Mesodermal cell (in vitro differentiated cells): ENCODE data around the gene TMEM220.

Experiments
- H3K27ac ChIP-seq: 2 replicates; pipeline ENCODE4 v1.7.0; 2013; ENCODE audit warnings: mild to moderate bottlenecking, low read depth, low read length, moderate library complexity; ENCODE audit not compliant: severe bottlenecking
- H3K36me3 ChIP-seq: 2 replicates; pipeline ENCODE4 v1.7.1; 2013; ENCODE audit warnings: mild to moderate bottlenecking, low read length, moderate library complexity; ENCODE audit not compliant: control insufficient read depth, insufficient read depth
- H3K4me1 ChIP-seq: one replicate; pipeline ENCODE4 v1.7.1; 2013; ENCODE audit warnings: mild to moderate bottlenecking, low read length; ENCODE audit not compliant: insufficient read depth, control insufficient read depth, poor library complexity, severe bottlenecking
- H3K4me3 ChIP-seq: 2 replicates; pipeline ENCODE4 v1.7.0; 2013; ENCODE audit warnings: low read length, control low read depth, mild to moderate bottlenecking; ENCODE audit not compliant: insufficient read depth, poor library complexity, severe bottlenecking; ENCODE audit errors: extremely low read depth
- H3K9me3 ChIP-seq: 2 replicates; pipeline ENCODE4 v1.7.1; 2013; ENCODE audit warnings: mild to moderate bottlenecking, low read length, moderate library complexity; ENCODE audit not compliant: control insufficient read depth
- WGBS, 2 experiments: methylation state at CpG; one replicate each; pipeline ENCODE4 v1.1.5; 2013; ENCODE audit warnings: missing lambda C conversion rate in 2 of 2; ENCODE audit not compliant: insufficient coverage in 2 of 2; 5-methylcytosine and 5-hydroxymethylcytosine counted together

TMEM220 gene

DNA sequence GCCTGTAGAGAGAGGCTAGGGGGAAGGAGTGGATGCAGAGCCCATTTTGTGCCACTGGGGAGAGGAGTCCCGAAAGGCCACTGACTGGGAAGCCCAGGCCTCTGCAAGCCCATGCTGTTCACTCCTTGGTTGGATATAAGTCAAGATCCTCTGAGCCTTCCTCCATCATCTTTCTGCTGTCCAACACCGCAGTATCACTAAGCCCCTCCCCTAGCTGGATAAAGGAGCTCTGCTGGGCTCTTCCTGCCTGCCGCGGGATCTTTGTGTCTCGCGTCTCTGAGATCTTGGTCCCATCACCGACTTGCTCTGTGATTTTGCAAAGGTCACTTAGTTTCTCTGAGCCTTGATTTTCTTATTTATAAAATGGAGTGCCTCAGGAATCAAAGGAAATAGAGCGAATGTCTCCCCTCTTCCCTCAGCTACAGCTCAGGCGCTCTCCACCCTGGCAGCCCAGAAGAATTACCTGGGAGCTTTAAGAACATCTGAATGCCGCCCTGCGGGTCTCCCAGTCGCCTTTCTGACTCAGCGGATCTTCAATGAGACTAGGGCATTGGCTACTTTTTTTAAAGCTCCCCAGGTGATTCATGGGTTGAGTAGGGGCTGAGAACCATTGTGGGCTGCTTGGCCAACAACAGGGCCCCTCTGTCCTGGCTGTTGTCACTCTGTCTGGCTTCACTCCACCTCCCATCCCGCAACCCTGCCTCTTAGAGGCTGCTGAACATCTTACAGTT lies 25.2 kb upstream of the TMEM220 start:
- Histone ChIP-seq H3K4me3 (no peak overlapping the region), H3K4me1 (peaks cover 5% of the 10 kb centered on the region), H3K9me3 (no peaks in the 10 kb centered on the region), H3K27ac (no peak overlapping the region), H3K36me3 (no peaks in the 10 kb centered on the region)
- 14 to 15% methylated on average over 8 to 11 of the region's 14 CpGs for WGBS, 2 experiments

DNA sequence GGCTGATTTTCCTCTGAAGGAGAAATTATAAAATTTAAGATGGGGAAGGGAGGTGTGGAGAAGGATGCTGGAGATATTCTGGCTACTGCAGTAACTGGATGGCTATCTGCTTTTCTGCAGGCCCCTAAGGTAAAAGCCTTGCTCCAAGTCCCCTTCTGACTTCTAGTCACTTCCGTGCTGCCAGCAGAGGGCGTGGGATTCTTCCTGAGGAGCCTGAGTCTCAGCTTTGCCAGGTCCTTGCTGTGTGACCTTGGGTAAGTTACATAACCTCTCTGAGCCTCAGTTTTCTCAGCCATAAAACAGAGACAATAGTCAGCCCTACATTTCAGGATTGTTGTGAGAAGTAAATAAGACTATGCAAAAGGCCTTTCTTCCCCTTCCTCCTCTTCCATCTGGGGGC lies 24.3 kb upstream of the TMEM220 start:
- H3K36me3 ChIP-seq: no peaks in the 10 kb centered on the region
- 14% methylated on average over 2 of the region's 2 CpGs for WGBS, 2 experiments
- no peaks in the 10 kb centered on the region for H3K9me3 ChIP-seq
- H3K4me1 ChIP-seq: peaks cover 5% of the 10 kb centered on the region
- no peak overlapping the region for H3K4me3 ChIP-seq
- H3K27ac ChIP-seq: no peak overlapping the region

DNA sequence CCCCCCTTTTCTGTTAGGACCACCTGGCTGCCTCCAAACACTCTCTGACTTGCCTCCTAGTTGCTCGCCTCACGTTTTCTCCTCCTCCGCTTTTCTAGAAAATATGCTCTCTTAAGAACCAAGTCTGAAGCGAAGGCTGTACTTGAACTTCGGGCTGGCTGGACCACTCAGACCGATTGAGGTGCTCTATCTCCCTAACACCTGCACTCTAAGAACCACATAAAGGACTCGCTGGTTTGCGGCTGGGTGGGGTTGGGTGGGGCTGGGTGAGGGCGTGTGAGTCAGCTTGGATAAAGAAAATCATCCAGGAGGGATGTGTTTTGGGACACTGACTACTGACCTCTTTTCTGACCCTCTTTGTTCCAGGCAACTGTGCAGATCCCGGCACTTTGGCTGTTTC lies 22.9 kb upstream of the TMEM220 start:
- H3K27ac ChIP-seq: no peak overlapping the region
- no peaks in the 10 kb centered on the region for H3K9me3 ChIP-seq
- H3K4me3 ChIP-seq: no peak overlapping the region
- 85 to 92% methylated on average over 4 to 5 of the region's 10 CpGs for WGBS, 2 experiments
- peaks cover 5% of the 10 kb centered on the region for H3K4me1 ChIP-seq
- H3K36me3 ChIP-seq: no peaks in the 10 kb centered on the region

DNA sequence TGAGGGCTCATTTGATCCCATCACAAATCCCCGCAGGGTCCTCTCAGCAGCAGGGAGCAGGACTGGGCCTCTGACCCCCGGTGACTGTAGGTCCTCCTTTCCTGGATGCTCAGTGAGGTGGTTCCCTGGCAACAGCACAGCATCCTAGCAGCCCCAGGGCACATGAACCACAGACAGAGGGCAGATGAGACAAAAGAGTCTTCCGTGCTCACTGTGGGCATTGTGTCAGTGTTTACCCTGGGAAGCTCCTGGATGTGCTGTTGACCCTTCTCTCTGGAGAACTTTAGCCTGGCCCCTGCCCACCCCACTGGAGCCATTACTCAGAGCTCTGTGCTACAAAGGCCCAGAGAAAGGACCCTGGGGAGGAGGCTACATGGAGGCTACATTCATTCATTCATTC lies 21.7 kb upstream of the TMEM220 start:
- no peak overlapping the region for H3K27ac ChIP-seq
- no peaks in the 10 kb centered on the region for H3K36me3 ChIP-seq
- peaks cover 5% of the 10 kb centered on the region for H3K4me1 ChIP-seq
- no peak overlapping the region for H3K4me3 ChIP-seq
- 72 to 81% methylated on average over 3 of the region's 3 CpGs for WGBS, 2 experiments
- no peaks in the 10 kb centered on the region for H3K9me3 ChIP-seq

DNA sequence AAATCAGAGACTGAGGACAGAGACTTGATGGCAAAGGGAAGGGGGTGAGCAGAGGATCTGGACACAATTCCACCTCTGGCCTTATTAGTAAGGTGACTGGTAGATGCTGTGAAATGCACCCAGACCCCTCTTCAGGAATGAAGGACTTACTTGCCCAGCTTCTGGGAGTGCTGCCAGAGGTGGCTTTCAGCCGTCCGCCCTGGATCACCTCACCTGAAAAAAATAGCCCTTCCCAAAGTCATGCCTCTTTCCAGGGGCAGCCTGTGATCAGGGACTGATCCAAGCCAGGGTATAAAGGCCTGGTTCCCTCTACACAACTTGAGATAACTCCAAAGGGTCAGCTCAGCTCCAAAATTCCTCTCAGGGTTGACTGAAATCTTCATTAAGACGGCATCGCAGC lies 20.4 kb upstream of the TMEM220 start:
- Histone ChIP-seq H3K9me3 (no peaks in the 10 kb centered on the region), H3K4me1 (peaks cover 3% of the 10 kb centered on the region), H3K4me3 (no peak overlapping the region), H3K36me3 (no peaks in the 10 kb centered on the region), H3K27ac (no peak overlapping the region)
- 94 to 97% methylated on average over 4 of the region's 4 CpGs for WGBS, 2 experiments

DNA sequence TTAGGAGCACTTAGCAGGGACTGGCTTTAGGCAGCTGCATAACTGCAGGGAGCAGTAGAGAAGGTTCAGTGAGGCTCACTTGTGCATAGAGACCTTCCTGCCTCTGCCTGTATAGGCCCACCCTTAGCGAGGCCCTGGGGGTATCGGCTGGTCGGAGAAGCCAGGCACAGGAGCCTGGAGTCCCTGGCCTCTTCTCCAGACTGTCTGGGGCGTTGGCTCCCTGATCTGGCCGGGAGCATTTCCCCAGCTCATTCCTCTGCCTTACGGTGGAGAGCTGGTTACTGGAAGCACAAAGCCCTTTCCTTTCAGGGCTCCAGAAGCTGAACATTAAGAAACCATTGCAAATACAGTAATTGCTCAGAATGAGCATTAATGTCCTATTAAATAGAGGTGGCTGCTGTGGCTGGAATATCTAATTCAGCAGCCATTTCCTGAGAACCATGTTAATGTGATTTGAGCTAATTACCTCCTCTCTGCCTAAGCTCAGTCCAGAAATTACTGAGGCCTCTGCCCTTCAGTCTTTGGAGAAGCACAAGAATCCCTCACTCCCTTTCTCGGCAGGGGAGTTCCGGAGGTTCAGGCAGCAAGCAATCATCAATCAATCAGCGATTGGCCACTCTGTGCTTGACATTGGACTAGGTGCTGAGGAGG lies 18.8 kb upstream of the TMEM220 start:
- Histone ChIP-seq H3K36me3 (no peaks in the 10 kb centered on the region), H3K4me3 (no peak overlapping the region), H3K4me1 (peaks cover 5% of the 10 kb centered on the region), H3K9me3 (no peaks in the 10 kb centered on the region), H3K27ac (no peak overlapping the region)
- 69 to 72% methylated on average over 7 to 8 of the region's 9 CpGs for WGBS, 2 experiments

DNA sequence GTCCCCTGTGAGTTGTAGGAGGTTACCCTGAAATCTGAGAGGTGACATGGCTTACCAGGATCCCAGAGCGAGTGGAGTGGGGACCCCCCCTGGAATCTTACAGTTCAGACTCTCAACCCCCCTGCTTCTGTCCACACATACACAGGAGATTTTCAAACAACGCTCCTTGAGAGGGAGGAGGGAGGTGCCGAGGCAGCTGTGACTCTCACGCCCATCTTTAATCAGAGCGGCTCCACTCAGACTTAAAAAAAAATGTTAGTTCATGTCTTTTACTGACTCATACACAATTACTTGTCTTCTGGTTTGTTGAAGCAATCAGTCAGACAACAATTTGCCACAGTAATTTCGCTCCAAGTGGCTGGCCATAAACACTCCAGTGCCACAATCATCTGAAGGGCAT lies 15.4 kb upstream of the TMEM220 start:
- Histone ChIP-seq H3K4me3 (no peak overlapping the region), H3K27ac (no peak overlapping the region), H3K9me3 (no peaks in the 10 kb centered on the region), H3K36me3 (no peaks in the 10 kb centered on the region), H3K4me1 (peaks cover 5% of the 10 kb centered on the region)
- 76 to 88% methylated on average over 1 to 3 of the region's 6 CpGs for WGBS, 2 experiments

DNA sequence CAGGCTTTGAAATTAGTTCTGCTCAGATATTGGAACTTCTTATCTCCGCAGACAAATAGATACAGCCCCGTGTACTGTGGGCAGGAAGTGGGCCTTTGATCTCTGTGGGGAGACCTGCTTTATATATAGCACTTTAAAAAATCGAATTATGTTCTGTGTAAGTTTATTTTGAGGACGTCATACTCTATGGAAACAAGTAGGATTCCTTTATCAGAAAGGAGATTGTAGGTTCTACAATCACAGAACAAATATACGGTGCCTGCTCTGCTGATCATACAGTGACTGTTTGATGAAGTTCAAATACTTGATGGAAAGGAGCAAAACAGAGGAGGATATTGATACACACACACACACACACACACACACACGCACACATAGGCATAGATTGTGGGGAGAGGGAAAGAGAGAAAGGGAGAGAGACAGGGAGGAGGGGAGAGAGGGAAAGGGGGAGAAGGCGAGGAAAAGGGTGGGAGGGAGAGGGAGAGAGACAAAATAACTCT lies 14.7 kb upstream of the TMEM220 start:
- 73 to 88% methylated on average over 1 to 2 of the region's 7 CpGs for WGBS, 2 experiments

DNA sequence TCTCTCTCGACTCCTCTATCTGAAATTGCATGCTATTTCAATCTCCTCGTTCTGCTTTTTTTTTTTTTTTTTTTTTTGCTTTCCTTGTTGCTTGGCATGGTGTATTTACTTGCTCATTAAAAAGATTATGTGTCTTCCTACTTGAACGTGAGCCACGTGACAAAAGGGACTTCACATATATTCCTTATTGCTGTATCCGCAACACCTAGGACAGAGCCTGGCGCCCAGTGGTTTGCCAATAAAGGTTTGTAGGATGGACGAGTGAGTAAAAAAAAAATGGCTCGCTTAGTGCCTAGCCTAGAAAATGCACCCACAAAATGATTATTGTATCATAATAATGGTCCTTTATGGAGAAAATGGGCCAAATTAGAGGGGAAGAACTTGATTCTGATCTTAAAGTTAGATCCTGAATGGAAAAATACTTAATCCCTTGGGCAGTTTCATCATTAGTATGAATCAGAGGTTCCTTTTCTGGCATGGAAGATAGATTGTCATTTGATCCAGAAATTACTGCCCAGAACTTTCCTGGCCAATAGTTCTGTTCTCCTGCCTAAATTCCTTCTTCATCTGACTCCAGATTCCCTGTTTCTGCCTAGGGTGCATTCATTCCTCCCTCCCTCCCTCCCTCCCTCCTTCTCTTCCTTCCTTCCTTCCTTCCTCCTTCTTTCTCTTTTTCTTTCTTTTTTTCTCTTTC lies 13.6 kb upstream of the TMEM220 start:
- Histone ChIP-seq H3K36me3 (no peaks in the 10 kb centered on the region), H3K4me3 (no peak overlapping the region), H3K27ac (no peak overlapping the region), H3K9me3 (no peaks in the 10 kb centered on the region), H3K4me1 (peaks cover 5% of the 10 kb centered on the region)
- 80% methylated on average over 1 of the region's 8 CpGs; no CpG with 5 or more reads in 1 of the 2 experiments for WGBS, 2 experiments

More for the DNA sequence above, 14.7 kb upstream of the TMEM220 start:
- Histone ChIP-seq H3K4me3 (no peak overlapping the region), H3K4me1 (peaks cover 5% of the 10 kb centered on the region), H3K27ac (no peak overlapping the region), H3K36me3 (no peaks in the 10 kb centered on the region), H3K9me3 (no peaks in the 10 kb centered on the region)

DNA sequence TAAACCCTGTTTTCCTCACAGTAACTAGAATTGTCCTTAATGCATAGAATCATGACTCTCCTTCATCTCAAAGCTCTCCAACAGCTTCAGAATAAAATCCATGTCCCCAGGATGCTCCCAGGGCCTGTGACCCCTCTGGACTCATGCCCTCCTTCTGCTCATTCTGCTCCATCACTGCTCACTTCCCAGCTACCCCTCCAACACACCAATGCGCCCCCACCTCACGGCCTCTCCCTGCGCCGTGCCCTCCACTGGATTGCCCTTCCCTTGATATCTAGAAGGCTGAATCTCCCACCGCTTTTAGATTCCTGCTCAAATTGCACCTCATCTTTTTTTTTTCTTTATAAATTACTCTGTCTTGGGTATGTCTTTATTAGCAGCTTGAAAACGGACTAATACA lies 12.6 kb upstream of the TMEM220 start:
- Histone ChIP-seq H3K4me3 (no peak overlapping the region), H3K27ac (no peak overlapping the region), H3K36me3 (no peaks in the 10 kb centered on the region), H3K4me1 (peaks cover 5% of the 10 kb centered on the region), H3K9me3 (no peaks in the 10 kb centered on the region)
- WGBS, 2 experiments: 97 to 100% methylated on average over 1 to 4 of the region's 6 CpGs
